ENCODE results near the gene MSMO1.

The MSMO1 gene

GRCh38 chr4:165360985-165361670 is 33.7 kb downstream of the MSMO1 start:
- DNase-seq (ENCODE audit: low read depth in 2 of 2), result no peak

- DNase-seq (ENCODE audit: low read depth in 2 of 2), result no peak
These were observed 34.3 kb downstream of the MSMO1 start for GRCh38 chr4:165361810-165362209.

GRCh38 chr4:165364452-165365080 is 37.1 kb downstream of the MSMO1 start:
- no peak for DNase-seq (ENCODE audit: low read depth in 2 of 2)

GRCh38 chr4:165367040-165367439 is 39.6 kb downstream of the MSMO1 start:
- DNase-seq (ENCODE audit: low read depth in 2 of 2), result no peak

- DNase-seq (ENCODE audit: low read depth in 2 of 2), result no peak
These were observed 40.6 kb downstream of the MSMO1 start for GRCh38 chr4:165368114-165368513.

- no peak for DNase-seq (ENCODE audit: low read depth in 2 of 2)
These were observed 41.1 kb downstream of the MSMO1 start for GRCh38 chr4:165368567-165368966.

- no peak for DNase-seq (ENCODE audit: low read depth in 2 of 2)
These were observed 42.1 kb downstream of the MSMO1 start for GRCh38 chr4:165369522-165369921.

- no peak for DNase-seq (ENCODE audit: low read depth in 2 of 2)
These were observed 43.1 kb downstream of the MSMO1 start for GRCh38 chr4:165370530-165370929.

GRCh38 chr4:165375465-165375864 is 48.0 kb downstream of the MSMO1 start:
- DNase-seq (ENCODE audit: low read depth in 2 of 2), result no peak

- DNase-seq (ENCODE audit: low read depth in 2 of 2), result no peak
These were observed 50.9 kb downstream of the MSMO1 start for GRCh38 chr4:165378398-165378744.

GRCh38 chr4:165378745-165379677 is 51.5 kb downstream of the MSMO1 start, which contains the start of gene CPE:
CPE (plus strand) TSS chr4:165379008; CDS start chr4:165379222, 214 bp downstream.
- DNase-seq (ENCODE audit: low read depth in 2 of 2), result peak; percentile 7 to 13

GRCh38 chr4:165379678-165380064 is 52.2 kb downstream of the MSMO1 start:
- DNase-seq (ENCODE audit: low read depth in 2 of 2), result no peak

GRCh38 chr4:165380805-165381204 is 53.3 kb downstream of the MSMO1 start:
- no peak for DNase-seq (ENCODE audit: low read depth in 2 of 2)

- no peak for DNase-seq (ENCODE audit: low read depth in 2 of 2)
These were observed 54.4 kb downstream of the MSMO1 start for GRCh38 chr4:165381821-165382373.

GRCh38 chr4:165382640-165383039 is 55.2 kb downstream of the MSMO1 start:
- DNase-seq (ENCODE audit: low read depth in 2 of 2), result no peak

- DNase-seq (ENCODE audit: low read depth in 2 of 2), result no peak
These were observed 56.2 kb downstream of the MSMO1 start for GRCh38 chr4:165383591-165384073.

GRCh38 chr4:165384186-165384585 is 56.7 kb downstream of the MSMO1 start:
- DNase-seq (ENCODE audit: low read depth in 2 of 2), result no peak

GRCh38 chr4:165384598-165384997 is 57.1 kb downstream of the MSMO1 start:
- no peak for DNase-seq (ENCODE audit: low read depth in 2 of 2)

GRCh38 chr4:165385126-165385525 is 57.7 kb downstream of the MSMO1 start:
- DNase-seq (ENCODE audit: low read depth in 2 of 2), result no peak

- no peak for DNase-seq (ENCODE audit: low read depth in 2 of 2)
These were observed 58.9 kb downstream of the MSMO1 start for GRCh38 chr4:165386328-165386727.

GRCh38 chr4:165388756-165389155 is 61.3 kb downstream of the MSMO1 start:
- no peak for DNase-seq (ENCODE audit: low read depth in 2 of 2)

Data from stimulated activated CD8-positive, alpha-beta memory T cell treated with anti-CD3 and anti-CD28 coated beads, Interleukin-7, amount 100 ng/mL, for 1 hour (primary cell).